GM21737 (cell line): ENCODE measurements around the gene BEST1.

ENCODE experiments used
- ATAC-seq: cut with Tn5 transposase; IDR thresholded peaks from one replicate; pipeline ENCODE4 v1.9.1; 2021; ENCODE audit warnings: mild to moderate bottlenecking, moderate library complexity; ENCODE audit not compliant: unreplicated experiment

Gene BEST1

GRCh38 chr11:61950035-61950547, at the start of gene BEST1:
Gene BEST1, plus strand, starts transcription at chr11:61950351. Its CDS starts 1,456 bp downstream, at chr11:61951807.
- ATAC-seq = no peak

DNA sequence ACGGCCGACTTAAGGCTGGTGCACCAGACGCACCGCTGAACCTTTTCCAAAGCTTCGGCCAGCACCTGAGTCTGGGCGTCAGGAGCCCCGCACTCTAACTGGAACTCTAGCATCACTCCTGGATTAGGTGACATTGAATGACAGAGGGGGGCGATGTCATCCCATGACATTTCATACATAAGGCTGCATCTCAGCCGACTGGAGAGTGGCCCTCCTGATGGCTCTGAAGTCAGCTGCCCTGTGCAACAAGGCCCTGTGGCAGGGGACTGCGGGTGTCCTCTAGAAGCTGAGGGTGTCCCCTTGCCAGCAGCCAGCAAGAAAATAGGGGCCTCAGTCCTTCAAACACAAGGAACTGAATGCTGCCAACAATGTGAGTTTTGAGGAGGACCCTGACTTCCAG, 48.8 kb upstream of the BEST1 start:
- ATAC-seq = no peak

DNA sequence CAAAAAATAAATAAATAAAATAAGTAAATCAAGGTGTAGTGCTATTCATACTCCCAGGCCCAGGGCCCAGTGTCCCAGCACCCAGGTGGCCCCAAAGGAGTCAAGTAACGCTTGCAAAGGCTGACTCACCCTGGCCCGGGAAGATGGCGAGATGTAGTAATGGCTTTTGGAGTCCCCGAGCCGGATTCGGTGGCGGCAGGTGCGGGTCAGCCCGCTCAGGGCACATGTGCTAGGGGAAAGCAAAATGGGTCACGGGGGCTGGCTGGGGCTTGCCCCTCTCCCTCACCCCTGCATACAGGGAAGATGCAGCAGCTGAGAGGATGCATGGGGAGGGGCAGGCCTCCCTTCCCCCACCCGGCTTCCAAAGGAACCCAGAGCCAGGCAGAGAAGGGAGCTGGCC, 47.8 kb upstream of the BEST1 start:
- no peak for ATAC-seq

- ATAC-seq = no peak
Observed at GRCh38 chr11:61903845-61904244, 46.3 kb upstream of the BEST1 start.

DNA sequence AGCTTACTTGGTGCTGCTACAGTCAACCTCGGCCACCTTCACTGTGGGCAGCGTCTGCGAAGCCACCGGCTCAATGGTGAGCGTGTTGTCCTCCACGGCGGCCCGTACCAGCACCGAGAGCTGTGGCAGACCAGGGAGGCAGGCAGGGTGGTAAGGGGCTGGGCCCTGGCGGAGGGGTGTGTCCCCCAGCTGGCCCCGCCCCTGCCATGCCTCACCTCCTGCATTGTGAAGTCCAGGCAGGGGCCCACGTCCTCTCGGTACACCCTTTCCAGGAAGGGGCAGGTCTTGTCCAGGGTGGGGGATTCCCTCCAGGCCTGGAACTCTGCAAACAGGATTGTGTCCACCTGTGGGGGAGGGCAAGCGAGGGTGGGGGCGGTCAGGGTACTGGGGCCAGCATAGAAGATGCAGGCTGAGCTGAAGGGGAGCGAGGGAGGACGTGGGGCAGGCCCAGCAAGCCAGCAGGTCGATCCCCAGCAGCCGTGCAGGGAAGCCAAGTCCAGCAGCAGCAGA, 45.6 kb upstream of the BEST1 start:
- ATAC-seq = no peak

GRCh38 chr11:61905067-61905696, 45.0 kb upstream of the BEST1 start:
- ATAC-seq = no peak

DNA sequence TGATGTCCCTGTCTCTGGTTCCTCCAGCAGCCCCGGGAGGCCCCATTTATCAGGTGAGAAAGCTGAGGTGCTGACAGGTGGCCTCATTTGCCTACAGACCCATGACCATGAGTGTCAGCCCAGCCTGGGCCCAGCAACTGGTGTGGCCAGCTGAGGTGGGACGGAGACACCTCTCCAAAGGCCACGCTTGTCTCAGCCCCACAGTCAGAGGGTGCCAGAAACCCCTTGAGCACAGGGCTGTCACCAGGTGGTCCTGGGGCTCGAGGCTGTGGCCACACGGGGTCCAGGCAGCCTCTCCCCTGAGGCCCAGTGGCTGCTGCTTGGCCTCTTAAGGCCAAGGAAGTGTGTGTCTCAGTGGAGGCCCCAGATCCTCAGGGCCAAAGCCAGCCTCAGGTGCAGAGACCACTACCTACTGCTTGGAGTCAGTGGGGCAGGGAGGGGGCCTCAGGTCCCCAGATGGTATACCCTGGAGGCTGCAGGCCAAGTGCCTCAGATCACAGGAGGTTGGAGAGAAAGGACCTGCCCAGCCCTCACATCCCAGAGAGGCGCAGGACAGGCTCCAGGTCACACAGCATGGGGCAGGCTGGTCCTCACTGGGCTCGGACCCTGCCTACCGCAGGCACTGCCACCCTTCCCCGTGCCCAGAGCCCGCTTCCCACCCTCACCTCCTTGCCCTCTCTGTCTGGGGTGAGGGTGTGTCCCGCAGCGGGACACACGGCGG, 44.2 kb upstream of the BEST1 start:
- ATAC-seq = no peak

- ATAC-seq = no peak
Observed at GRCh38 chr11:61906522-61906909, 43.6 kb upstream of the BEST1 start.

DNA sequence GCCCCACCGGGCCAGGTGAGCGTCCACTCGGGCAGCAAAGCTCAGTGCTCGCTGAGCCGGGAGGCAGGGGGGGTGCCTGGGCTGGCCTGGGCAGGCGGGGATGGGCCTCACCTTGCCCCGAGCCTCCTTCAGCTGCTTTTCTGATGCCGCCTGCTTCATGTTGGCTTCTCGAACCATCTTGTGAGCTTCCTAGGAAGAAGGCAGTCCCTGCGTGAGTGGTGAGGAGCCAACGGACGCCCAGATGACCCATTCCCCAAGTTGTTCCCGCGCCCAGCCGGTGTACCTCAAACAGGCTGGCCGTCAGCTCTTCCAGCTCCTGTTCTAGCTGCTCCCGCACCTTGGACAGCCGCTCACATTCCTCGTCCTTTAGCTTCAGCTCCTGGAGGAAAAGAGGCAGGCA, 42.9 kb upstream of the BEST1 start:
- no peak for ATAC-seq

DNA sequence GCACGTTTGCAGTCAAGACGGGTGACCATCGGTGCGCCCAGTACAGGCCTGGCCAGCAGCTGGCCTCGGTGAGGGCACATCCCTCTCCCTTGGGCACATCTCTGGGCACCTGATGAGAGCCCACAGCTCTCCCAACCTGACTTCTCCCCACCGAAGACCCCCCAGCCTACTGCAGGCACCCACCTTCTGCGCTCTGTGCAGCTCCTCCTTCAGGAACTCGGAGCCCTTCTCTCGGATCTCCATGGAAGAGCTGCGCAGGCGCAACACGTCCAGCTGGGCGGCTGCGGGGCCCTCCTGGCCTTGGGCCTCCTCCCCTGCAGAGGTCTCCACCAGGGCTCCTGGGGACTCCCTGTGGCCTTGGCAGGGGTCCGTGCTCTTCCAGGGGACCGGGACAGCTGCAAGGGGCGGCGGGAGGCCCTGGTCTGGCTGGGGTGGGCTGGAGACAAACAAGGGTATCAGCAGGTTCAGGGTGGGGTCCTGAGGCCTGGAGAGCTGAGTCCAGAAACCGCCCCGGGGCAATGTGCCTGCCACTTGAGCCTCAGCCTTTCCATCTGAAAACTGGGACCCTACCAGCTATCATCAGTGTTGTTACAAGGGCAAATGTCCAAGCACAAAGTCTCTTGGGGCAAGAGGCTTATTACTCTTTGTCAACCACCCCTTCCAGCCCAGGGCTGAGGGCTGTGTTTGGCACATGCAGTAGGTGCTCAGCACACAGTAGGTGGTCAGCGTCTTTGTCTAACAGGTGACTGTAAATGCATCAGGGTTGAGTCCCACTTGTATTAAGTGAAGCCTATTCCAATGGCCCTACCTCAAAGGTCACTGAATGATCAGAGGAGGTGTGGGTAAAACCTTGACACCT, 42.1 kb upstream of the BEST1 start:
- ATAC-seq = no peak

GRCh38 chr11:61908730-61909316, 41.3 kb upstream of the BEST1 start:
- no peak for ATAC-seq

- ATAC-seq = no peak
Observed at GRCh38 chr11:61910187-61911127, 39.7 kb upstream of the BEST1 start.

DNA sequence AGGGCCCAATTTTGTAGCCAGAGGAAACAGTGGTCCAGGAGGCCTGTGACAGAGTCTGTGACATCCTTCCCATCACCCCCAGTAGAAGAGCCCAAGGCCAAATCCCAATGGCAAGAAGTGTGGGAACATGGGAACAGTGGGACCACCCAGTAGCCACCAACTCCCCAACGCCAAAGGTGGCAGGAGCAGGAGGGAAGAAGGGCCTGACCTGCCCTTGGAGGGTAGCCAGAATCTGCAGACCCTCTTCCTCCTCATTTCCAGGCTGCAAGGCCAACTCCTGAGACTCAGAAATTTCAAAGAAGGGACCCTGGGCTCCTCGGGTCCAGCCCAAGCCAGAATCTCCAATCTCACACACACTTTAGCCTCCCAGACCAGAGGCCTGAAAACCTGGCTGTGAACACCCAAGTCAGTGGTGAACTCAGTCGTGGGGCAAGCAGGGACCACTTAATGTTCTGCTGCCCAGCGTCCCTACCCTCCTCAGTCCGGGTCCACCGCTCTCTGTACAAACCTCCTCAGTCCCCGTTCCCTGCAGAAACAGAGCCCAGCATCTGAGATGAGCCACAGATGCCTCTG, 38.9 kb upstream of the BEST1 start:
- no peak for ATAC-seq

- ATAC-seq = no peak
Observed at GRCh38 chr11:61911701-61912529, 38.2 kb upstream of the BEST1 start.

- ATAC-seq = no peak
Observed at GRCh38 chr11:61912530-61912898, 37.6 kb upstream of the BEST1 start.

DNA sequence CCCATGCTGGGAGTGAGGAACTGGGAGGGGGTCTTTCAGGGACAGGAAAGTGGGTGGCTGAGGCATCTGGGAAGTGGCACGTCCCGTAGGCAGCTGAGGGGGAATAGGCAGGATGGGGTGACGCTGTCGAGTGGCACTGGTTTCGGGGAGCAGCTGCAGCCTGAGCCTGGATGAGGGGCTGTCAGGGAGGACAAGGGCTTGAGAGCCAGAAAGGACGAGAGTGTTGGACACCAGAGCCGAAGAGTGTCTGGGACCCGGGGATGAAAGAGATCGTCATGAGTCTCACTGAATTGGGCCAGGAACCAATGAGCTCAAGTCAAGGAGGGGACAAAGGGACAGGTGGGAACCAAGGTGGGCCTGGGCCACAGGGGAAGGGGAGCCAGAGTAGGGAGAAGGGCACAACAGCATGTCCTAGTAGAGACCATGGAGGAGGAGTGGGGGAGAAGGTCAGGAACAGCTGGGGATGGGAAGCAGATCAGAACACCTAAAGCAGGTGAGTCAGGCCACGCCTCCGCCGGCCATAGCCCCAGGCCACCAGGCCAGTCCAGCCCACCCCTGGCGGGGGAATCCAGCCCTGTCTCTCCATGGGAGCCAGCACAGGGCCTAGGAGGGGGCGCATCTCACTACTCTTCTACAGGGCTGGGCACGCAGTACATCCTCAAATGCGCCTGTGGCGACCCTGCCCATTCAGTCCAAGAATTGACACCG, 37.0 kb upstream of the BEST1 start:
- no peak for ATAC-seq

- ATAC-seq = no peak
Observed at GRCh38 chr11:61913699-61914395, 36.3 kb upstream of the BEST1 start.
